Loucy (cell line): ENCODE measurements around the gene UBTD2.

Experiments used
- CTCF ChIP-seq: fragments of 200-600 bp; sonication (generic); conservative IDR thresholded peaks from 2 replicates; pipeline ENCODE4 v1.5.1; 2014; ENCODE audit warnings: mild to moderate bottlenecking, antibody characterized with exemption, low read length
- EZH2phosphoT487 ChIP-seq: fragments of 200-600 bp; IDR thresholded peaks from 2 replicates; pipeline ENCODE4 v1.6.1; 2018; ENCODE audit warnings: antibody characterized with exemption, mild to moderate bottlenecking, moderate library complexity, borderline replicate concordance

- TF ChIP-seq CTCF, result no peak
- no peak for TF ChIP-seq EZH2phosphoT487
These were observed 3.2 kb downstream of the UBTD2 start for GRCh38 chr5:172280317-172280716.
